ENCODE results near the gene AK1. TPM values are rescaled to one million over a fixed set of nuclear protein-coding genes. Genes with fewer than 3 reads are reported as not detected.
"Not testable (repeated sequence)": the region's sequence is repeated elsewhere in the genome, so short reads cannot be mapped to it uniquely, and the experiment has no call there.

AK1 gene
- polyA plus RNA-seq, 4 donors = 11.6 to 60.6 (median 51.7) TPM

GRCh38 chr9:127884976-127885490 is 7.6 kb upstream of the AK1 start:
- no peaks in the 10 kb centered on the region for H3K9me3 ChIP-seq (ENCODE audit: control insufficient read depth in 2 of 2, insufficient read depth in 1 of 2, low read depth in 1 of 2, low read length in 1 of 2)
- DNase-seq (no peak), FAIRE-seq (no peak)
- H3K36me3 ChIP-seq (ENCODE audit: control insufficient read depth in 3 of 3, insufficient read depth in 2 of 3, low read depth in 1 of 3, low read length in 3 of 3) = peaks cover 0 to 37% (median 0%) of the 10 kb centered on the region in 3 donors
- H3K27me3 ChIP-seq (ENCODE audit: control insufficient read depth in 3 of 3, insufficient read depth in 3 of 3, low read length in 3 of 3) = no peaks in the 10 kb centered on the region
- WGBS, 3 donors = 74 to 78% (median 77%) methylated on average over 15 of the region's 15 CpGs
- peak overlapping the region in 1 of 3 donors; percentile 21 for H3K27ac ChIP-seq (ENCODE audit: low read depth in 1 of 3, low read length in 2 of 3)
- H3K4me3 ChIP-seq (ENCODE audit: low read depth in 1 of 3, low read length in 3 of 3) = no peak overlapping the region
- H3K4me1 ChIP-seq (ENCODE audit: control insufficient read depth in 3 of 3, insufficient read depth in 2 of 3, low read depth in 1 of 3, low read length in 2 of 3) = no peaks in the 10 kb centered on the region

DNA sequence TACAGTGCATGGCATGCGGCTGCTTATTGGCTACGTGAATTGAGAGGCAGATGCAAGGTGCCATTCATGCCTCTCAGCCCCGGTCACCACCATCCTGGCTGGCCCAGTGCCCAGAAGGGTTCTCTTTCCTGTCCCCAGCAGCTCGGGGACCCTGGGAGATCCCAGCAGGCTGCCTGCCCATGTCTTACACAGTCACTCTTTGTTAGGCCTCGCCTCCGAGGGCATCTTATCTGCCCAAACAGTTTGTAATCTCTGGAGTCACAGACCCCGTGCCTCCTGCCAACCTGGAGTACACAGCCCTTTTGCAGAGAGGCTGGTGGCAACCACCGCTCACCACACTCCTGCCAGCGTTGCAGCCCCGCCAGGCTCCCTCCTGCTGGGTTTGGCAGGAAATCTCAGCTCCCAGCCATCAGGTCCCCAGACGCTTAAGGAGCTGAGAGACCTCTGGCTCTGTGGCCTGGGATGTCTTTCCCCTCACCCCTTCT is 7.0 kb upstream of the AK1 start:
- FAIRE-seq = no peak
- H3K9me3 ChIP-seq (ENCODE audit: control insufficient read depth in 2 of 2, insufficient read depth in 1 of 2, low read depth in 1 of 2, low read length in 1 of 2) = no peaks in the 10 kb centered on the region
- H3K27ac ChIP-seq (ENCODE audit: low read depth in 1 of 3, low read length in 2 of 3) = peak overlapping the region in 1 of 3 donors; percentile 21
- 15 to 43% (median 26%) methylated on average over 11 of the region's 11 CpGs for WGBS, 3 donors
- H3K27me3 ChIP-seq (ENCODE audit: control insufficient read depth in 3 of 3, insufficient read depth in 3 of 3, low read length in 3 of 3) = no peaks in the 10 kb centered on the region
- no peak overlapping the region for H3K4me3 ChIP-seq (ENCODE audit: low read depth in 1 of 3, low read length in 3 of 3)
- peaks cover 0 to 36% (median 0%) of the 10 kb centered on the region in 3 donors for H3K36me3 ChIP-seq (ENCODE audit: control insufficient read depth in 3 of 3, insufficient read depth in 2 of 3, low read depth in 1 of 3, low read length in 3 of 3)
- DNase-seq = peak in 1 of 2 donors; percentile 12
- H3K4me1 ChIP-seq (ENCODE audit: control insufficient read depth in 3 of 3, insufficient read depth in 2 of 3, low read depth in 1 of 3, low read length in 2 of 3) = no peaks in the 10 kb centered on the region

DNA sequence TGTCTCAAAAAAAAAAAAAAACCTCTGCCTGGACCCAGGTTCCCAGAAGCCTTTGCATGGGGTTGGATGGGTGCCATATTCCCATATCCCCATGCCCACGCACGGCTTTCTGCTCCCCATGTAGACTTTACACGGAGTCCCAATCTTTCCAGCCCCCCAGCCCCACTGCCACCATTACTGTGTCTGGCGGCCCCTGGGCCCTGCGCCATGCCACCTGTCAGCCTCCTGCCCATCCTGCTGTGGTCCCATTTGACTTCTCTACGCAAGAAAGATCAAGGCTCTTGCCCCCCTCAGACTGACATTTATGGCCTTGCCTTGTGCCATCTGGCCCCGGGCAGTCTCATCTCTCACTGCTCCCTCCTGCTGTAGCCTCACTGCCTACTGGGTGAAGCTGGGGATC is 6.5 kb upstream of the AK1 start:
- Histone ChIP-seq H3K9me3 (ENCODE audit: control insufficient read depth in 2 of 2, insufficient read depth in 1 of 2, low read depth in 1 of 2, low read length in 1 of 2) (no peaks in the 10 kb centered on the region), H3K27ac (ENCODE audit: low read depth in 1 of 3, low read length in 2 of 3) (peak overlapping the region in 1 of 3 donors; percentile 27), H3K36me3 (ENCODE audit: control insufficient read depth in 3 of 3, insufficient read depth in 2 of 3, low read depth in 1 of 3, low read length in 3 of 3) (peaks cover 0 to 36% (median 0%) of the 10 kb centered on the region in 3 donors), H3K27me3 (ENCODE audit: control insufficient read depth in 3 of 3, insufficient read depth in 3 of 3, low read length in 3 of 3) (no peaks in the 10 kb centered on the region), H3K4me1 (ENCODE audit: control insufficient read depth in 3 of 3, insufficient read depth in 2 of 3, low read depth in 1 of 3, low read length in 2 of 3) (no peaks in the 10 kb centered on the region), H3K4me3 (ENCODE audit: low read depth in 1 of 3, low read length in 3 of 3) (no peak overlapping the region)
- WGBS, 3 donors = 57 to 78% (median 78%) methylated on average over 7 of the region's 7 CpGs
- FAIRE-seq = no peak
- no peak for DNase-seq

GRCh38 chr9:127881715-127882114 is 4.2 kb upstream of the AK1 start:
- FAIRE-seq; DNase-seq; H3K27ac ChIP-seq (ENCODE audit: low read depth in 1 of 3, low read length in 2 of 3); H3K4me3 ChIP-seq (ENCODE audit: low read depth in 1 of 3, low read length in 3 of 3); H3K27me3 ChIP-seq (ENCODE audit: control insufficient read depth in 3 of 3, insufficient read depth in 3 of 3, low read length in 3 of 3); H3K9me3 ChIP-seq (ENCODE audit: control insufficient read depth in 2 of 2, insufficient read depth in 1 of 2, low read depth in 1 of 2, low read length in 1 of 2): not testable (repeated sequence)
- peaks cover 0 to 27% (median 0%) of the 10 kb centered on the region in 3 donors for H3K36me3 ChIP-seq (ENCODE audit: control insufficient read depth in 3 of 3, insufficient read depth in 2 of 3, low read depth in 1 of 3, low read length in 3 of 3)
- peaks cover 0 to 11% (median 0%) of the 10 kb centered on the region in 3 donors for H3K4me1 ChIP-seq (ENCODE audit: control insufficient read depth in 3 of 3, insufficient read depth in 2 of 3, low read depth in 1 of 3, low read length in 2 of 3)
- WGBS, 3 donors = 64 to 82% (median 78%) methylated on average over 3 of the region's 3 CpGs

- H3K9me3 ChIP-seq (ENCODE audit: control insufficient read depth in 2 of 2, insufficient read depth in 1 of 2, low read depth in 1 of 2, low read length in 1 of 2) = no peaks in the 10 kb centered on the region
- 72 to 82% (median 74%) methylated on average over 8 of the region's 8 CpGs for WGBS, 3 donors
- H3K27ac ChIP-seq (ENCODE audit: low read depth in 1 of 3, low read length in 2 of 3) = no peak overlapping the region
- DNase-seq (no peak), FAIRE-seq (no peak)
- no peak overlapping the region for H3K4me3 ChIP-seq (ENCODE audit: low read depth in 1 of 3, low read length in 3 of 3)
- H3K36me3 ChIP-seq (ENCODE audit: control insufficient read depth in 3 of 3, insufficient read depth in 2 of 3, low read depth in 1 of 3, low read length in 3 of 3) = peaks cover 0 to 12% (median 0%) of the 10 kb centered on the region in 3 donors
- peaks cover 0 to 8% (median 0%) of the 10 kb centered on the region in 3 donors for H3K27me3 ChIP-seq (ENCODE audit: control insufficient read depth in 3 of 3, insufficient read depth in 3 of 3, low read length in 3 of 3)
- H3K4me1 ChIP-seq (ENCODE audit: control insufficient read depth in 3 of 3, insufficient read depth in 2 of 3, low read depth in 1 of 3, low read length in 2 of 3) = peaks cover 3 to 23% (median 3%) of the 10 kb centered on the region in 3 donors
Measured at GRCh38 chr9:127880143-127880542, 2.7 kb upstream of the AK1 start.

GRCh38 chr9:127878652-127879390 is 1.3 kb upstream of the AK1 start:
- Histone ChIP-seq H3K27ac (ENCODE audit: low read depth in 1 of 3, low read length in 2 of 3) (no peak overlapping the region), H3K4me1 (ENCODE audit: control insufficient read depth in 3 of 3, insufficient read depth in 2 of 3, low read depth in 1 of 3, low read length in 2 of 3) (peaks cover 3 to 23% (median 3%) of the 10 kb centered on the region in 3 donors), H3K4me3 (ENCODE audit: low read depth in 1 of 3, low read length in 3 of 3) (no peak overlapping the region), H3K9me3 (ENCODE audit: control insufficient read depth in 2 of 2, insufficient read depth in 1 of 2, low read depth in 1 of 2, low read length in 1 of 2) (no peaks in the 10 kb centered on the region), H3K27me3 (ENCODE audit: control insufficient read depth in 3 of 3, insufficient read depth in 3 of 3, low read length in 3 of 3) (peaks cover 0 to 8% (median 0%) of the 10 kb centered on the region in 3 donors), H3K36me3 (ENCODE audit: control insufficient read depth in 3 of 3, insufficient read depth in 2 of 3, low read depth in 1 of 3, low read length in 3 of 3) (peaks cover 0 to 7% (median 0%) of the 10 kb centered on the region in 3 donors)
- FAIRE-seq = no peak
- no peak for DNase-seq
- WGBS, 3 donors = 61 to 68% (median 68%) methylated on average over 8 of the region's 8 CpGs

DNA sequence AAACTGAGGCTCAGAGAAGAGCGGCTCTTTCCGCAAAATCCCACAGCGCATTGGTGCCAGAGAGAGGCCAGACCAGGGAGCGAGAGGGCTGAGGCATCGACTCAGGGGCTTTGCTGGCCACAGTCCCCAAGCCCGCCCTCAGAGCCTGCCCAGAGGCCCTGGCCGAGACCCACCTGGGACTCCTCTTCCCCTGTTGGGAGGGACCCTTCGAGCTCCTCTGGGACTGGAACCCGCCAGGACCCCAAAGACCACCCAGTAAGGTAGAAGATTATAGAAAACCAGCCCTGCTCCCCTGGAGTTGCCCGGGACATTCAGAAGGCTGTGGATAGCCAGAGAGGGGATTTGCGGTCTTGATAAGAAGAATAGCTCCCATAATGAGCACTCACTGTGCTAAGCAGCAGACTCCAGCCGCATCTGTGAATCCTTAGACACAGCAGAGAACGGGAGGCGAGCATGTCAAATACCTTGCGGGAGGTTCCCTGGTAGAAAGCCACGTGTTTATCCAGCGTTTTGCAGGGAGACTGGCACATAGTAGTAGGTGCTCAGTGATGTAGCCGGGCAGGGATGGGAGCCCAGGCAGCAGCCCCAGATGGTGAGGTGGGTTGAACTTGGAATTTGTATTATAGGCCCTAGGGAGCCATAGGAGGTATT is 651 bp upstream of the AK1 start:
- 43 to 53% (median 52%) methylated on average over 18 of the region's 18 CpGs for WGBS, 3 donors
- Histone ChIP-seq H3K27me3 (ENCODE audit: control insufficient read depth in 3 of 3, insufficient read depth in 3 of 3, low read length in 3 of 3) (peaks cover 0 to 8% (median 0%) of the 10 kb centered on the region in 3 donors), H3K27ac (ENCODE audit: low read depth in 1 of 3, low read length in 2 of 3) (no peak overlapping the region), H3K9me3 (ENCODE audit: control insufficient read depth in 2 of 2, insufficient read depth in 1 of 2, low read depth in 1 of 2, low read length in 1 of 2) (no peaks in the 10 kb centered on the region), H3K36me3 (ENCODE audit: control insufficient read depth in 3 of 3, insufficient read depth in 2 of 3, low read depth in 1 of 3, low read length in 3 of 3) (peaks cover 0 to 9% (median 0%) of the 10 kb centered on the region in 3 donors), H3K4me1 (ENCODE audit: control insufficient read depth in 3 of 3, insufficient read depth in 2 of 3, low read depth in 1 of 3, low read length in 2 of 3) (peaks cover 3 to 23% (median 3%) of the 10 kb centered on the region in 3 donors), H3K4me3 (ENCODE audit: low read depth in 1 of 3, low read length in 3 of 3) (peak overlapping the region in 2 of 3 donors; percentile 50 to 51)
- DNase-seq (no peak), FAIRE-seq (no peak)

GRCh38 chr9:127876764-127877562 is 512 bp downstream of the AK1 start:
- Histone ChIP-seq H3K9me3 (ENCODE audit: control insufficient read depth in 2 of 2, insufficient read depth in 1 of 2, low read depth in 1 of 2, low read length in 1 of 2) (no peaks in the 10 kb centered on the region), H3K27me3 (ENCODE audit: control insufficient read depth in 3 of 3, insufficient read depth in 3 of 3, low read length in 3 of 3) (peaks cover 0 to 8% (median 0%) of the 10 kb centered on the region in 3 donors), H3K4me3 (ENCODE audit: low read depth in 1 of 3, low read length in 3 of 3) (peak overlapping the region in 2 of 3 donors; percentile 50 to 51), H3K4me1 (ENCODE audit: control insufficient read depth in 3 of 3, insufficient read depth in 2 of 3, low read depth in 1 of 3, low read length in 2 of 3) (peaks cover 3 to 23% (median 3%) of the 10 kb centered on the region in 3 donors), H3K36me3 (ENCODE audit: control insufficient read depth in 3 of 3, insufficient read depth in 2 of 3, low read depth in 1 of 3, low read length in 3 of 3) (peaks cover 0 to 7% (median 0%) of the 10 kb centered on the region in 3 donors), H3K27ac (ENCODE audit: low read depth in 1 of 3, low read length in 2 of 3) (no peak overlapping the region)
- FAIRE-seq (no peak), DNase-seq (peak in 1 of 2 donors; percentile 12)
- WGBS, 3 donors = 35 to 42% (median 36%) methylated on average over 19 to 26 of the region's 26 CpGs
